IPS-15b (cell line): ENCODE measurements around the gene MRPS27.

Source experiments
- H3K27me3 ChIP-seq: one replicate; pipeline ENCODE4 v1.6.1; 2013; ENCODE audit warnings: low read length; ENCODE audit not compliant: control insufficient read depth, insufficient read depth
- H3K36me3 ChIP-seq: one replicate; pipeline ENCODE4 v1.6.1; 2013; ENCODE audit warnings: low read length; ENCODE audit not compliant: control insufficient read depth, insufficient read depth
- H3K4me1 ChIP-seq: one replicate; pipeline ENCODE4 v1.6.1; 2013; ENCODE audit warnings: mild to moderate bottlenecking, low read length; ENCODE audit not compliant: control insufficient read depth, insufficient read depth
- H3K4me3 ChIP-seq: one replicate; pipeline ENCODE4 v1.5.1; 2013; ENCODE audit warnings: low read depth, low read length
- H3K9ac ChIP-seq: one replicate; pipeline ENCODE4 v1.6.1; 2013; ENCODE audit warnings: low read depth, mild to moderate bottlenecking, low read length
- H3K9me3 ChIP-seq: one replicate; pipeline ENCODE4 v1.6.1; 2013; ENCODE audit warnings: mild to moderate bottlenecking, low read length; ENCODE audit not compliant: control insufficient read depth, insufficient read depth

Gene MRPS27

GRCh38 chr5:72237879-72238278 is 82.2 kb downstream of the MRPS27 start:
- no peak overlapping the region for H3K9ac ChIP-seq
- H3K4me1 ChIP-seq, result peaks cover 18% of the 10 kb centered on the region
- H3K36me3 ChIP-seq, result no peaks in the 10 kb centered on the region

GRCh38 chr5:72237415-72237814 is 82.6 kb downstream of the MRPS27 start:
- no peak overlapping the region for H3K9ac ChIP-seq
- H3K9me3 ChIP-seq, result no peaks in the 10 kb centered on the region
- H3K4me1 ChIP-seq, result peaks cover 16% of the 10 kb centered on the region
- H3K4me3 ChIP-seq, result no peak overlapping the region
- no peaks in the 10 kb centered on the region for H3K36me3 ChIP-seq
- H3K27me3 ChIP-seq, result no peaks in the 10 kb centered on the region

More at GRCh38 chr5:72237879-72238278, 82.2 kb downstream of the MRPS27 start:
- Histone ChIP-seq H3K9me3 (no peaks in the 10 kb centered on the region), H3K4me3 (no peak overlapping the region), H3K27me3 (no peaks in the 10 kb centered on the region)

- Histone ChIP-seq H3K36me3 (no peaks in the 10 kb centered on the region), H3K4me1 (peaks cover 16% of the 10 kb centered on the region), H3K27me3 (no peaks in the 10 kb centered on the region), H3K4me3 (no peak overlapping the region), H3K9me3 (no peaks in the 10 kb centered on the region), H3K9ac (no peak overlapping the region)
Measured at GRCh38 chr5:72235725-72236124, 84.3 kb downstream of the MRPS27 start.

- Histone ChIP-seq H3K9ac (no peak overlapping the region), H3K9me3 (no peaks in the 10 kb centered on the region), H3K4me1 (peaks cover 16% of the 10 kb centered on the region), H3K4me3 (no peak overlapping the region), H3K27me3 (no peaks in the 10 kb centered on the region), H3K36me3 (no peaks in the 10 kb centered on the region)
Measured at GRCh38 chr5:72234868-72235267, 85.2 kb downstream of the MRPS27 start.

- Histone ChIP-seq H3K36me3 (no peaks in the 10 kb centered on the region), H3K27me3 (no peaks in the 10 kb centered on the region), H3K9ac (no peak overlapping the region), H3K4me1 (peaks cover 16% of the 10 kb centered on the region), H3K4me3 (no peak overlapping the region), H3K9me3 (no peaks in the 10 kb centered on the region)
Measured at GRCh38 chr5:72234265-72234700, 85.8 kb downstream of the MRPS27 start.

- Histone ChIP-seq H3K27me3 (no peaks in the 10 kb centered on the region), H3K4me1 (peaks cover 16% of the 10 kb centered on the region), H3K4me3 (no peak overlapping the region), H3K9me3 (no peaks in the 10 kb centered on the region), H3K9ac (no peak overlapping the region), H3K36me3 (no peaks in the 10 kb centered on the region)
Measured at GRCh38 chr5:72233835-72234234, 86.2 kb downstream of the MRPS27 start.

GRCh38 chr5:72232838-72233237 is 87.2 kb downstream of the MRPS27 start:
- peaks cover 9% of the 10 kb centered on the region for H3K4me1 ChIP-seq
- no peak overlapping the region for H3K4me3 ChIP-seq

GRCh38 chr5:72231991-72232703 is 87.9 kb downstream of the MRPS27 start:
- H3K9me3 ChIP-seq, result no peaks in the 10 kb centered on the region
- no peaks in the 10 kb centered on the region for H3K36me3 ChIP-seq
- H3K9ac ChIP-seq, result no peak overlapping the region
- peaks cover 9% of the 10 kb centered on the region for H3K4me1 ChIP-seq
- H3K27me3 ChIP-seq, result no peaks in the 10 kb centered on the region
- H3K4me3 ChIP-seq, result no peak overlapping the region

More at GRCh38 chr5:72232838-72233237, 87.2 kb downstream of the MRPS27 start:
- Histone ChIP-seq H3K9me3 (no peaks in the 10 kb centered on the region), H3K36me3 (no peaks in the 10 kb centered on the region), H3K27me3 (no peaks in the 10 kb centered on the region), H3K9ac (no peak overlapping the region)

GRCh38 chr5:72228960-72229359 is 91.1 kb downstream of the MRPS27 start:
- H3K36me3 ChIP-seq, result peaks cover 5% of the 10 kb centered on the region
- no peak overlapping the region for H3K9ac ChIP-seq
- H3K4me3 ChIP-seq, result no peak overlapping the region
- no peaks in the 10 kb centered on the region for H3K9me3 ChIP-seq
- no peaks in the 10 kb centered on the region for H3K27me3 ChIP-seq
- H3K4me1 ChIP-seq, result no peaks in the 10 kb centered on the region

GRCh38 chr5:72226950-72227349 is 93.1 kb downstream of the MRPS27 start:
- no peaks in the 10 kb centered on the region for H3K9me3 ChIP-seq
- H3K27me3 ChIP-seq, result no peaks in the 10 kb centered on the region
- H3K9ac ChIP-seq, result no peak overlapping the region
- no peak overlapping the region for H3K4me3 ChIP-seq
- peaks cover 18% of the 10 kb centered on the region for H3K36me3 ChIP-seq
- H3K4me1 ChIP-seq, result no peaks in the 10 kb centered on the region

- no peaks in the 10 kb centered on the region for H3K4me1 ChIP-seq
- H3K4me3 ChIP-seq, result no peak overlapping the region
- H3K27me3 ChIP-seq, result no peaks in the 10 kb centered on the region
- no peaks in the 10 kb centered on the region for H3K9me3 ChIP-seq
- no peak overlapping the region for H3K9ac ChIP-seq
- peaks cover 19% of the 10 kb centered on the region for H3K36me3 ChIP-seq
Measured at GRCh38 chr5:72225741-72226140, 94.3 kb downstream of the MRPS27 start.

- H3K27me3 ChIP-seq, result no peaks in the 10 kb centered on the region
- H3K4me3 ChIP-seq, result no peak overlapping the region
- no peaks in the 10 kb centered on the region for H3K4me1 ChIP-seq
- H3K9ac ChIP-seq, result no peak overlapping the region
- no peaks in the 10 kb centered on the region for H3K9me3 ChIP-seq
- peaks cover 22% of the 10 kb centered on the region for H3K36me3 ChIP-seq
Measured at GRCh38 chr5:72224946-72225463, 95.0 kb downstream of the MRPS27 start.
